Suprapubic skin (tissue), 4 donors: ENCODE measurements around the gene DROSHA. TPM values are rescaled to one million over a fixed set of nuclear protein-coding genes. Genes with fewer than 3 reads are reported as not detected.

ENCODE experiments used
- DNase-seq, 2 donors: peaks; one replicate each; pipeline ENCODE4 v3.0.0-alpha.2; 2019; ENCODE audit warnings: low spot score in 2 of 2
- H3K27ac ChIP-seq: fragments of 200-600 bp; sonication (generic); one replicate; pipeline ENCODE4 v1.5.1; 2019
- H3K27me3 ChIP-seq: fragments of 200-600 bp; sonication (generic); one replicate; pipeline ENCODE4 v1.5.1; 2019
- H3K36me3 ChIP-seq: fragments of 200-600 bp; sonication (generic); one replicate; pipeline ENCODE4 v1.5.1; 2019
- H3K4me1 ChIP-seq: fragments of 200-600 bp; sonication (generic); one replicate; pipeline ENCODE4 v1.5.1; 2019
- H3K4me3 ChIP-seq: fragments of 200-600 bp; sonication (generic); one replicate; pipeline ENCODE4 v1.5.1; 2019; ENCODE audit warnings: mild to moderate bottlenecking
- H3K9me3 ChIP-seq: fragments of 200-600 bp; sonication (generic); one replicate; pipeline ENCODE4 v1.5.1; 2019
- CTCF ChIP-seq, 2 donors: fragments of 200-600 bp in 1 of 2; fragments of 450-650 bp in 1 of 2; sonication (generic) in 1 of 2; IDR thresholded peaks; one replicate each; pipeline ENCODE4 v1.5.1; 2016 to 2019; ENCODE audit warnings: antibody characterized with exemption in 2 of 2, mild to moderate bottlenecking in 1 of 2, moderate library complexity in 1 of 2
- EP300 ChIP-seq: sonication (generic); formaldehyde crosslinking; IDR thresholded peaks from one replicate; pipeline ENCODE4 v1.6.1; 2017; ENCODE audit warnings: antibody characterized with exemption
- POLR2A ChIP-seq, 2 donors: fragments of 450-650 bp; IDR thresholded peaks; one replicate each; pipeline ENCODE4 v1.6.1; 2017; ENCODE audit warnings: antibody characterized with exemption in 2 of 2, mild to moderate bottlenecking in 2 of 2, moderate library complexity in 2 of 2
- POLR2AphosphoS5 ChIP-seq, 3 donors: sonication (generic); formaldehyde crosslinking; IDR thresholded peaks; one replicate each; pipeline ENCODE4 v1.6.1; 2017; ENCODE audit warnings: antibody characterized with exemption in 3 of 3
- WGBS: methylation state at CpG from one replicate; pipeline ENCODE4 v1.1.5; 2018; 5-methylcytosine and 5-hydroxymethylcytosine counted together
- total RNA-seq, 4 donors: library from RNA; depleted of rRNA; stranded (reverse); fragments of >200 nt; gene quantifications; one replicate each; pipeline ENCODE4 v1.1.0, GENCODE V29; 2016

DROSHA gene
- total RNA-seq, 4 donors from 2014 or later: 25.5 to 69.7 (median 34.6) TPM

DNA sequence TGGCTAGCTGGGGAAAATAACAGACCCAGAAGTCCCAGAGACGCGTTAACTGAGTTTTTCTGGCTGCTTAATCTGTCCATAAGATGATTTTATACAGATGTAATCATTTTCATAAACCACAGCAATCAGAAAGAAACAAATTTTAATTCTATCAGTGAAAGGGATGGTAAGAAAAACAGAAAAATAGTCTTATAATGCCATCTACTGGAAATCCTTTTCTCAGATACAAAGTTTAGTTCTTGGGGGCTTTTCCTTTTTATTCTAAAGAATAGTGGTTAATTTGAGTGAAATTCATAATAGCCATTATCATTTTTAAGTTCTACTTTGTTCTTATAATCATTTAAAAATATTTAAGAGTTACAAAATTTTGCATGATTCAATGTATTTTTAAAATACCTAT is 44.4 kb downstream of the DROSHA start:
- TF ChIP-seq EP300 (no peak), POLR2A (IDR thresholded peaks at IDR 0.05) (no peak), POLR2AphosphoS5 (IDR thresholded peaks at IDR 0.05) (no peak), CTCF (IDR thresholded peaks at IDR 0.05) (no peak)
- Histone ChIP-seq H3K27me3 (no peaks in the 10 kb centered on the region), H3K4me1 (no peaks in the 10 kb centered on the region), H3K4me3 (no peak overlapping the region), H3K9me3 (no peaks in the 10 kb centered on the region), H3K27ac (no peak overlapping the region), H3K36me3 (peaks cover 44% of the 10 kb centered on the region)
- WGBS: 78% methylated on average over 2 of the region's 2 CpGs
- DNase-seq: no peak

- H3K9me3 ChIP-seq: no peaks in the 10 kb centered on the region
Observed at GRCh38 chr5:31486441-31486840, 45.5 kb downstream of the DROSHA start.

GRCh38 chr5:31485376-31486207 is 46.3 kb downstream of the DROSHA start:
- Histone ChIP-seq H3K4me3 (no peak overlapping the region), H3K27ac (no peak overlapping the region), H3K27me3 (no peaks in the 10 kb centered on the region), H3K4me1 (no peaks in the 10 kb centered on the region), H3K36me3 (peaks cover 40% of the 10 kb centered on the region), H3K9me3 (no peaks in the 10 kb centered on the region)
- WGBS: 76% methylated on average over 7 of the region's 7 CpGs
- no peak for DNase-seq
- no peak for TF ChIP-seq POLR2AphosphoS5 (IDR thresholded peaks at IDR 0.05)
- TF ChIP-seq CTCF (IDR thresholded peaks at IDR 0.05): no peak
- no peak for TF ChIP-seq POLR2A (IDR thresholded peaks at IDR 0.05)
- no peak for TF ChIP-seq EP300

More at GRCh38 chr5:31486441-31486840, 45.5 kb downstream of the DROSHA start:
- TF ChIP-seq CTCF (IDR thresholded peaks at IDR 0.05): no peak
- no peak for TF ChIP-seq POLR2AphosphoS5 (IDR thresholded peaks at IDR 0.05)
- TF ChIP-seq POLR2A (IDR thresholded peaks at IDR 0.05): no peak
- no peak for TF ChIP-seq EP300
- Histone ChIP-seq H3K27ac (no peak overlapping the region), H3K4me3 (no peak overlapping the region), H3K27me3 (no peaks in the 10 kb centered on the region), H3K36me3 (peaks cover 43% of the 10 kb centered on the region), H3K4me1 (no peaks in the 10 kb centered on the region)
- DNase-seq: no peak
- 91% methylated on average over 6 of the region's 6 CpGs for WGBS

- Histone ChIP-seq H3K4me1 (no peaks in the 10 kb centered on the region), H3K4me3 (no peak overlapping the region), H3K36me3 (peaks cover 26% of the 10 kb centered on the region), H3K9me3 (no peaks in the 10 kb centered on the region), H3K27ac (no peak overlapping the region), H3K27me3 (no peaks in the 10 kb centered on the region)
- DNase-seq: no peak
- WGBS: 84% methylated on average over 3 of the region's 3 CpGs
- TF ChIP-seq POLR2A (IDR thresholded peaks at IDR 0.05) (no peak), POLR2AphosphoS5 (IDR thresholded peaks at IDR 0.05) (no peak), EP300 (no peak), CTCF (IDR thresholded peaks at IDR 0.05) (no peak)
Observed at GRCh38 chr5:31481531-31482165, 50.2 kb downstream of the DROSHA start.

GRCh38 chr5:31479706-31480105 is 52.2 kb downstream of the DROSHA start:
- Histone ChIP-seq H3K27me3 (no peaks in the 10 kb centered on the region), H3K36me3 (peaks cover 26% of the 10 kb centered on the region), H3K9me3 (no peaks in the 10 kb centered on the region), H3K4me1 (no peaks in the 10 kb centered on the region), H3K27ac (no peak overlapping the region), H3K4me3 (no peak overlapping the region)
- TF ChIP-seq EP300 (no peak), POLR2AphosphoS5 (IDR thresholded peaks at IDR 0.05) (no peak), CTCF (IDR thresholded peaks at IDR 0.05) (no peak), POLR2A (IDR thresholded peaks at IDR 0.05) (no peak)
- 97% methylated on average over 2 of the region's 2 CpGs for WGBS
- DNase-seq: no peak
